PC-9 (cell line): ENCODE data around the gene SAPCD1. TPM values are rescaled to one million over a fixed set of nuclear protein-coding genes. Genes with fewer than 3 reads are reported as not detected.
A peak's percentile ranks its signal among the peaks of the same experiment; 100 is the strongest.

ENCODE experiments used
- BruUV-seq: library from RNA; stranded (reverse); fragments of 400-500 nt; replicated peaks from 2 replicates; lab custom pipeline; 2021; lab: Mats Ljungman, UMichigan
- CTCF ChIA-PET: fragments of 300-600 bp; sonication (Branson Sonifier 250); formaldehyde crosslinking; loops from one replicate; lab custom pipeline; 2022; ENCODE audit warnings: antibody characterized with exemption; lab: Charles Lee
- POLR2A ChIA-PET: fragments of 300-600 bp; sonication (Branson Sonifier 250); formaldehyde crosslinking; loops from one replicate; lab custom pipeline; 2022; ENCODE audit warnings: antibody characterized with exemption; ENCODE audit not compliant: unreplicated experiment; lab: Charles Lee
- DNase-seq, 2 experiments: peaks; one replicate each; pipeline versions ENCODE4 v3.0.0 to v3.0.0-alpha.2; 2015 to 2022; ENCODE audit warnings: mixed read lengths in 1 of 2
- H2AFZ ChIP-seq: fragments of 200-600 bp; sonication (generic); 2 replicates; pipeline ENCODE4 v1.8.1; 2017; ENCODE audit warnings: antibody characterized with exemption
- H3F3A ChIP-seq: fragments of 200-600 bp; sonication (generic); 2 replicates; pipeline ENCODE4 v1.8.1; 2017; ENCODE audit warnings: antibody characterized with exemption, mild to moderate bottlenecking, low read depth; ENCODE audit not compliant: insufficient read depth
- H3K27ac ChIP-seq: fragments of 200-600 bp; sonication (generic); 2 replicates; pipeline ENCODE4 v1.6.1; 2016; ENCODE audit warnings: mixed run types
- H3K27me3 ChIP-seq: fragments of 200-600 bp; sonication (generic); 2 replicates; pipeline ENCODE4 v1.6.1; 2016; ENCODE audit warnings: low read depth, mixed run types; ENCODE audit not compliant: insufficient read depth
- H3K36me3 ChIP-seq: fragments of 200-600 bp; sonication (generic); 2 replicates; pipeline ENCODE4 v1.6.1; 2016; ENCODE audit warnings: low read depth, mixed run types
- H3K4me1 ChIP-seq: fragments of 200-600 bp; sonication (generic); replicated peaks from 2 replicates; pipeline ENCODE4 v1.6.1; 2016; ENCODE audit warnings: mixed run types; ENCODE audit not compliant: insufficient read depth
- H3K4me2 ChIP-seq: fragments of 200-600 bp; sonication (generic); 2 replicates; pipeline ENCODE4 v1.6.1; 2017; ENCODE audit warnings: mixed run types
- H3K4me3 ChIP-seq: fragments of 200-600 bp; sonication (generic); 2 replicates; pipeline ENCODE4 v1.6.1; 2016; ENCODE audit warnings: mixed run types
- H3K79me2 ChIP-seq: fragments of 200-600 bp; sonication (generic); 2 replicates; pipeline ENCODE4 v1.6.1; 2017; ENCODE audit warnings: low read depth, mixed run types
- H3K9me2 ChIP-seq: fragments of 200-600 bp; sonication (generic); 2 replicates; pipeline ENCODE4 v1.8.1; 2017; ENCODE audit warnings: mild to moderate bottlenecking; ENCODE audit not compliant: insufficient read depth
- H3K9me3 ChIP-seq: fragments of 200-600 bp; sonication (generic); 2 replicates; pipeline ENCODE4 v1.8.1; 2016; ENCODE audit warnings: low read depth; ENCODE audit not compliant: insufficient read depth
- H4K20me1 ChIP-seq: fragments of 200-600 bp; sonication (generic); 2 replicates; pipeline ENCODE4 v1.8.1; 2017; ENCODE audit not compliant: insufficient read depth
- CTCF ChIP-seq: fragments of 200-600 bp; sonication (generic); conservative IDR thresholded peaks from 2 replicates; pipeline ENCODE4 v1.6.1; 2017; ENCODE audit warnings: mixed run types, antibody characterized with exemption, mild to moderate bottlenecking, moderate library complexity
- EZH2 ChIP-seq: fragments of 200-600 bp; sonication (generic); IDR thresholded peaks from 2 replicates; pipeline ENCODE4 v1.8.0; 2017; ENCODE audit warnings: antibody characterized with exemption, low read depth
- intact Hi-C: fragments of 100-400 bp; cut with micrococcal nuclease; formaldehyde crosslinking; loops from one replicate; pipeline ENCODE4 v1.10.0; 2022; ENCODE audit not compliant: unreplicated experiment
- total RNA-seq: library from RNA; stranded (reverse); gene quantifications from 2 replicates; pipeline ENCODE4 v1.2.3, GENCODE V29; 2021

Gene SAPCD1
- total RNA-seq, 1 experiment from 2014 or later, result 11.1 TPM

GRCh38 chr6:31778193-31778592, 15.7 kb downstream of the SAPCD1 start:
- TF ChIP-seq CTCF (no peak), EZH2 (no peak)
- Histone ChIP-seq H3K4me3 (no peak overlapping the region), H4K20me1 (no peaks in the 10 kb centered on the region), H3K27me3 (no peaks in the 10 kb centered on the region), H3K36me3 (peaks cover 12% of the 10 kb centered on the region; the same call in 1 of the 2 replicates), H3K9me2 (no peaks in the 10 kb centered on the region), H3K4me1 (peaks cover 31% of the 10 kb centered on the region), H3K4me2 (no peak overlapping the region), H3K27ac (peak overlapping the region; percentile 58), H3F3A (peaks cover 28% of the 10 kb centered on the region; the same call in 1 of the 2 replicates), H2AFZ (no peak overlapping the region), H3K9me3 (no peaks in the 10 kb centered on the region), H3K79me2 (no peaks in the 10 kb centered on the region)
- no peak for DNase-seq
- no TSS peak for BruUV-seq
- intact Hi-C loops, result loop anchor here (10.0 kb wide), 1 partner anchor 177 kb away; the partner anchor contains the start of genes NELFE and SKIC2
- POLR2A ChIA-PET, result interaction anchor here (0.6 kb wide), 1 partner anchor 122 kb away, joined by 3 read pairs; no protein-coding TSS in a partner anchor
- CTCF ChIA-PET, result interaction anchor here (0.6 kb wide), 1 partner anchor 43 kb away, joined by 9 read pairs; no protein-coding TSS in a partner anchor

GRCh38 chr6:31778999-31779885, 16.8 kb downstream of the SAPCD1 start:
- no peak overlapping the region for H2AFZ ChIP-seq
- BruUV-seq, result no TSS peak
- H3K4me2 ChIP-seq, result no peak overlapping the region
- H3K4me1 ChIP-seq, result peaks cover 31% of the 10 kb centered on the region
- CTCF ChIA-PET, result no interaction called here
- H3K9me3 ChIP-seq, result no peaks in the 10 kb centered on the region
- intact Hi-C loops, result loop anchor here (10.0 kb wide), 1 partner anchor 176 kb away; the partner anchor contains the start of genes NELFE and SKIC2
- no peaks in the 10 kb centered on the region for H3K27me3 ChIP-seq
- H3K27ac ChIP-seq, result no peak overlapping the region
- H3K79me2 ChIP-seq, result no peaks in the 10 kb centered on the region
- TF ChIP-seq EZH2, result no peak
- no peak for TF ChIP-seq CTCF
- POLR2A ChIA-PET, result interaction anchor here (0.6 kb wide), 1 partner anchor 166 kb away, joined by 5 read pairs; the partner anchor contains the start of gene CFB
- H3K36me3 ChIP-seq, result peaks cover 16% of the 10 kb centered on the region; the same call in 1 of the 2 replicates
- H3F3A ChIP-seq, result peaks cover 24% of the 10 kb centered on the region; the same call in 1 of the 2 replicates
- H3K9me2 ChIP-seq, result no peaks in the 10 kb centered on the region
- no peak for DNase-seq
- no peaks in the 10 kb centered on the region for H4K20me1 ChIP-seq
- no peak overlapping the region for H3K4me3 ChIP-seq

- Histone ChIP-seq H3K9me2 (no peaks in the 10 kb centered on the region), H3K9me3 (no peaks in the 10 kb centered on the region), H3K4me2 (no peak overlapping the region), H3F3A (peaks cover 24% of the 10 kb centered on the region; the same call in 1 of the 2 replicates), H3K27ac (no peak overlapping the region), H2AFZ (no peak overlapping the region), H3K79me2 (no peaks in the 10 kb centered on the region), H3K36me3 (peaks cover 18% of the 10 kb centered on the region; the same call in 1 of the 2 replicates), H4K20me1 (no peaks in the 10 kb centered on the region), H3K4me1 (peaks cover 28% of the 10 kb centered on the region), H3K27me3 (no peaks in the 10 kb centered on the region), H3K4me3 (no peak overlapping the region)
- no TSS peak for BruUV-seq
- DNase-seq, result no peak
- CTCF ChIA-PET, result no interaction called here
- POLR2A ChIA-PET, result interaction anchor here (0.6 kb wide), 1 partner anchor 166 kb away, joined by 5 read pairs; the partner anchor contains the start of gene CFB
- TF ChIP-seq EZH2 (no peak), CTCF (no peak)
- intact Hi-C loops, result loop anchor here (10.0 kb wide), 1 partner anchor 175 kb away; the partner anchor contains the start of genes NELFE and SKIC2
Measured at GRCh38 chr6:31779908-31780307, 17.5 kb downstream of the SAPCD1 start.
